HG03025 (cell line): ENCODE results near the gene ANXA11.
"Not testable (repeated sequence)": the region's sequence is repeated elsewhere in the genome, so short reads cannot be mapped to it uniquely, and the experiment has no call there.

ENCODE experiments used
- ATAC-seq: cut with Tn5 transposase; IDR thresholded peaks from one replicate; pipeline ENCODE4 v1.9.1; 2021; ENCODE audit warnings: mild to moderate bottlenecking, moderate library complexity; ENCODE audit not compliant: unreplicated experiment, low FRiP score

Gene ANXA11

DNA sequence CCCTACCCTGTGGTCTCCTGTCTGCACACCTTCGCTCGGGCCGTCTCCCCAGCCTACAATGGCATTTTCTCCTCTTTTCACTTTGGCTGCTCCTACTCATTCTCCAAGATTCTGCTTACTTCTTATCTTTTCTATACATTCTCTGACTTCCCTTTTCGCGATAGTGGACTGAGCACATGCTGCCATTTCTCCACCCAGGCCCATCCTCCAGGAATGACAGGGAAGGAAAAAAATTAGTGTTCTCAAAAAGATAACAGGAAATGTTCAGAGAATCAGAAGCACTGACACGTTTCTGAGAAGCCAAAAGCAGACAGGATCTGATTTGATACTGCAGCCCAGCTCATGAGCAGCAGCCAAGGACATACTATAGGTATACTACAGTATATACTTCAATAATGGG is 6.4 kb upstream of the ANXA11 start:
- no peak for ATAC-seq

DNA sequence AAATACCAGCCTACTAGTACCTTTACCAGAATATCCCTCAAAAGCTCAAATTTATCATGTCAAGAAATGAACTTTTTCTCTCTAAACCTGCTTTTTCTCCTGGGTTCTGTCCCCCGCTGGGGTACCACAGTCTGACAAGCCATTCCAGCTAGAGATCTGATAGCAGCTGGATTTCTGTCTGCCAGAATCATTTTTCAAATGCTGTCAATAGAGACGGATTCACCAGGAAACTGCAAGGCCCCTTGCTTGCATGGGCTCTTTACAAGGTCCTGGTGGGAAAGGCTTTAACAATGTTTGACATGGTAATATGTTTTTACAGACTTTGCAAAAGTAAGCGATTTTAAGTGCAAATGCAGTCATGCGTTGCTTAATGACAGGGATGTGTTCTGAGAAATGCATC is 4.9 kb upstream of the ANXA11 start:
- ATAC-seq = no peak

DNA sequence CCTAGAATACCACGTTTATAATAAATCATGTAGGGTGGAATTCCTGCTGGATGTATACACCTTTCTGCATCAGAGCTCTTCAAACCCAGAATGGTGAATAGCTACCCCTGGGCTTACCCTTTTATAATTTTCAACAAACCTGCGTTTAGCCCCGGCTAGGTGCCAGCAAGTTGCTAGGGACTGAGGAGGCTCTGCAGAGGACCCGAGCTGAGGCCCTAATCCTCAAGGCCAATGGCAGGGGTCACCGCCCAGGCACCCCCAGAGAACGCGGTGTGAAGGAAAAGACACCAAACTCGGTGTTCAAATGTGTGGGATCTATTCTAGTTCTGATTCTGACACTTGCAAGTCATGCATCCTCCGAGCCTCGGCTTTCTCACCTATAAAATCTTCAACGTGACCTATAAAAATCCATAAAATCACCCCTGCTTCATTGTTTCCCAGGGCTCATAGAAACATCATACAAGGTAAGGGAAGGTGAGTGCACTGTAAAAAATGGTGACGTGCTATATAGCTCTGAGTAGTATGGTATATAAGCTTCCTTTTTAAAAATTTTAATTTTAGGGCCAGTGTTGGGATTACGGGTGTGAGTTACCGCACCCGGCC is 2.5 kb upstream of the ANXA11 start:
- ATAC-seq = no peak

DNA sequence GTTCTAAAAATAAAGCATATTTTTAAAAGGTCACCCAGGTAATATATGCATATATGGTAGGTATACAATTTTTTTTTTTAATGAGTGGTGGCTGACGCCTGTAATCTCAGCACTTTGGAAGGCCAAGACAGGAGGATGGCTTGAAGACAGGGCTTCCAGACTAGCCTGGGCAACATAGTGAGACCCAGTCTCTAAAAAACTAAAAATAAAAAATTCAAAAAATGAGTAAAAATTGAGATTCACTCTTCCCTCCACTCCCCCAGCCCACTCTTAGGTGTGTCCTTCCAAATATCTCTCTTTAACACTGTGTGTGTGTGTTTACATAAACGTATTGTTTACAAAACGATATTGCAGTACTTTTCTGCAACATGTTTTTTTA is 929 bp upstream of the ANXA11 start:
- ATAC-seq = no peak

DNA sequence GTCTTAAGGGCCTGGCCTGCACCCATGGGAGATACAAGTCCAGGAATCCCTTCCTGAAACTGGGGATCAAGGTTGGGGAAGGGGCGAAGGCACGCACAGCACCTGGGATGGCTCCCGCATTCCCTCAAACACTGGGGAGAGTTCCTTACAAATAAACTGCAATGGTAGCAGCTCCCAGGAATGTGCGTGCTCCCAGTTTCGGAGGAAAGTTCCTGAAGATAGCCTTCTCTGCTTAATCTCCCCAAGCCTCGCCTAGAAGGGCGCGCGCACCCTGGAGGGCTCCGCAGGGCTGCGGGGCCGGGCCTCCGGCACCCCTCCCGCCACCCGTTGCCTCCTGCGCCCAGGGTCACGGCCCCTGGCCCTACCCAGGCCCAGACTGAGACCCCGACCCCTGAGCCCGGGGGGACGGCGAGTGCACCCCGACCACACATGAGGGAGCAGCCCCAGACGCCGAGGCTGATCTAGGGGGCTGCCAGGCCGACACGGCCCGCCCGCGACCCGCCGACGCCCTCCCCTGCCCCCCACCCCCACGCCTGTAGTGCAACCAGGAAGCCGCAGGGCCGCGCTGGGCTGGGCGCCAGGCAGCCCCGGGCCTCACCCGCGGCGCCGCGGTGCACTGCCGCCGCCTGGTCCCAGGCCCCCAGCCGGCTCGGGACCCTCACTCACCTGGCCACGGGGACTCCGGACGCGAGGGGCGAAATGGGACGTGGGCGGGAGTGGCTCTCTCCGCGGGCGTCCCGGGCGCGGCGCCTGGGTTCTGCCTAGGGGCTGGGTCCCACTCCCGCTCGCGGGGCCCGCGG is 460 bp downstream of the ANXA11 start:
- ATAC-seq = peak; percentile 33

DNA sequence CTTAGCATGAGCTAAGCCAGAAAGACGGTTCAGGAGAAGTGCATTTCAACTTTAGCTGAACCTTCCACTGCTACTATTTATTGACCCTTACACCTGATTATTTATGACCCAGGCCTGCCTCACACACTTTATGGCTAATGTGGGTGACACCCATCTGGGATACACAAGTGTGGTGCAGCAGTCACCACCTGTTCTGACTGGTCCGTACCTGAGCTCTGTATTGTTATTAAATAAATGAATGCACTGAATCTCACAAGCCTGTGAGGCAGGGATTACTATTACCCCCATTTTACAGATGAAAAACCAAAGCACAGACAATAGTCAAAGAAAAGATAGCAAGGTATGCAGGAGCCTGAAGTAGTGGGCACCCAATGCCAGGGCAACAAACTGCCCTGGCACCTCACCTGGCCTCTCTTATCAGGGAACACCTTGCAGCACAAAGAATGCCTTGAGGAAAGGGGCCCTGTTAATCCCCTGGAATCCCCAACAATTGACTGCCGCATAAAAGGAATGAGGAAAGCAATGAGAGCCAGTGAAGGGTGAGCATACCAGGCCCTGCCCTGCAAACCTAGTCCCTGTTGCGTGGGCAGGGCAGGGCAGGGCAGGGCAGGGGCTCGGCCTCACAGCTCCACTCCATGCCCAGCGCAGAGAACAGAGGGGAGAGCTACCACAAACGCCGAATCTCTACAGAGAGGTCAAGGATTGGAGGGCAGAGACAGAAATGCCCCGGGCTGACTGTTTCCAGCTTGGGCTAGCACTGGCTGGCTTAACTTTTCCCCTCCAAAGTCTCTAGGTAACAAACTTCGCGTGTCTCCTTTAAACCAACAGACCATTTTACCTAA is 1.3 kb downstream of the ANXA11 start:
- no peak for ATAC-seq

DNA sequence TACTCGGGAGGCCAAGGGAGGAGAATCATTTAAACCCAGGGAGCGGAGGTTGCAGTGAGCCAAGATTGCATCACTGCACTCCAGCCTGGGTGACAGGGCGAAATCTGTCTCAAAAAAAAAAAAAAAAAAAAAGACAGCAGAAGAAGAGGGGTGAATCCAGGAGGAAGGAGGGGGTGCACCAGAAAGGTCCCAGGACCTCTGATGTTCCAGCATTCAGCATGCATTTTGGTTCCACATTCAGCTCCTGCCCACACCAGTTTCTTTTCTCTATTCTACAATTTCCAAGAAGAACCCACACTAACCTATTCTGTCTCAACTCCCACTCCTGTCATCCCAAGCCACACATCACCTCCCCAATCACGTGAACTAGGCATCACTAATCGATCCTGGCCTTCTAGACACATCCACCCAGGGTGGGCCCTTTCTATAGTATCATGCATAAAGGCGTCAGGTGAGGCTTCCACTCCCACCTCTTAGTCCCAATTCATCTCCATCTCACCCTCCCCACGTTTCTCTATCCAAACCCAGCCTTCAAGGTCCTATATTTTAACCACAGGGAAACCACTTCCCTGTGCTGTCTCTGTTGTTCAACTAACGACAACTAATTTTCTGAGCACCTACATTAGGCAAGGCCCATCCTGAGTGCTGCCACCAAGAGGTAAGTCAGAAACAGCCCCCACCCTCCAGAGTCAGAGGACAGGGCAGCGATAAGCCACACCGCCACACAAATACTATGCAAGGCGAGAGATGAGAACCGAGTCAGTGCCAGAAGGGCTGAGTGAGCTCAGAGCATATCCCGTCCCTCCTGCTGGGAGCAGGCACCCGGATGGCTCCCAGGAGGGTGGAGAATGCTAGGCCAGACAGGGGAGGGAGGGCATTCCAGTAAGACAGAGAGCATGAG is 2.2 kb downstream of the ANXA11 start:
- ATAC-seq = peak; percentile 57

DNA sequence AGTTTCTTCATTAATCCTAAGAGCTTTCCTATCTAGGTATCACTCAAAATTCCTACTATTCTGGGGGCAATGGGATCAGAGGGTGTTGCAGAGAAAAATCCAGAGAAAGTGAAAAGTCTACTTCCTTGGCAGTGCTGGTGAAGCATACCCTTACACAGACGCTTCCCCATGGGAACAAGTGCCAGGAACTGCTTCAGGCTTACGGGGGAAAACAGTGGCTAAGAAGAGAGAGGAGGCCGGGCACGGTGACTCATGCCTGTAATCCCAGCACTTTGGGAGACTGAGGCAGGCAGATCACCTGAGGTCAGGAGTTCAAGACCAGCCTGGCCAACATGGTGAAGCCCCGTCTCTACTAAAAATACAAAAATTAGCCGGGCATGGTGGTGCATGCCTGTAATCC is 2.8 kb downstream of the ANXA11 start:
- ATAC-seq = not testable (repeated sequence)

DNA sequence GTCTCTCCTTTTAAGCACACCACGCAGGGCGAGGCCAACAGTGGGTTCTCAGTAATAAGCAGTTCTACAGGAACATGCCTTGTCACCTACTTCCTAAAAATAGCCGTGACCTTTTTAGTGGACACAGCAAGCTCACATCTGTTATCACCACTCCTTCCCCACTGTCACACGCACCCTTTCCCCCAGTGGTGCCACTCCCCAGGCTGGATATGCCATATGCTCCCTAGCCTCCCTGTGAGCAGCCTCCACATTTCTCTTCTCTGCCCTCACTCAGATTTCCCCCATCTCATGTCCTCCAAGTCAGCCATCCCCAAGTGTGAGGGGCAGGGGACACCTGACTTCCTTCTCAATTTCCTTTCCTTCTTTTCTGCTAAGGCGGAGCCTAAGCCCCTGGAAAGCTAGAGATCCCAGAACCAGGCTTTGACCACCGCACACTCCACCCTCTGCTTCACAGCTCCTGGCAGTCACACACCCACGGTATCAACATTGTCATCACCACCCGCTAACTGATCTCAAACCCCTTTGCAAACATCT is 3.7 kb downstream of the ANXA11 start:
- no peak for ATAC-seq

DNA sequence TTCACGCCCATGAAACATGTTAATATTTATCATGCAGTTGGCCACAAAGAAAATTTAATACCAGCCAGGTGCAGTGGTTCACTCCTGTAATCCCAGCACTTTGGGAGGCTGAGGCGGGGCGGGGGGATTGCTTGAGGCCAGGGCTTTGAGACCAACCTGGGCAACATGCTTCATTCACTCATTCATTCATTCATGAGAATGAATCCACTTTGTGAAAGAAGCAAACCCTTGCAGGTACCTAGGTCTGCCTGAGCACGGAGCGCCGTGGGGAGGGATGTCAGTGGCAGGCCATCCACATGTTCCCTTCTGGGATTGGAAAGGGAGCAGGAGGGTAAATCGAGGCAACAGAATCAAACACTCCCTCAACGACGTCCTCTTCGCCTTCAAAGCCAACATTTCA is 4.7 kb downstream of the ANXA11 start:
- no peak for ATAC-seq

DNA sequence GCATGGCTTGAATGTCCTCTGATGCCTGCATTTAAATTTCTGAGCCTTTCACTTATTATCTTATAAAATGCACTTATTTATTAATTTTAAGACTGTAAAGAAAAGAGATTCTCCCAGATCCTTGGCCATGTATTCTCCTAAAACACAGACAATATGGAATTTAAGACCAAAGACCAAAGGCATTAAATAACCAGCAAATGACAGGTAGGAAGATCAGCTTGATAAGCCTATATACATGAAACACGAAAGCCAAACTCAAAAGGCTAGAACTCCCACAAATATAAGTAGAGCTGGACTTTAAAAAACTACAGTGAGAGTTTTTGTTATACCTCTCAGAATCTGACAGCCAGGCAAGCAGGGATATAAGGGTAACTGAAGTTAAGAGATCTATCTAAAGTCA is 5.1 kb downstream of the ANXA11 start:
- no peak for ATAC-seq

DNA sequence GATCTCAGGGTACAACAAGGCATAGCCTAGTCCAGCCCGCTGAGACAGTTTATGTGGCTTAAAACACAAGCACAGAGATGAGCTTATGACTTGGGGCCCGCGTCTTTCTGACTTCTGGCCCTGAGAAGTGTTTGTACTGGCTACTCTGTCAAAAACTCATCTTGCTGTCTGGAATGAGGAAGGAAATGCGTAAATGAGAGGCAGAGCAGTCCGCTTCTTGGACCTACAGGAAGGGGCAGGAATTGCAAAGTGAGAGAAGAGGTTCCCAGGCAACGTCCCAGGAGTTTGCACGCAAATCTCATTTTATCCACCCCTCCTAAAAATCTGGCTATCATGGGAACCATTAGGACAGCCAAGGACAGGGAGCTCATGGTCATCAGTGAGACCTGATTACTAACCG is 5.5 kb downstream of the ANXA11 start:
- ATAC-seq = no peak

DNA sequence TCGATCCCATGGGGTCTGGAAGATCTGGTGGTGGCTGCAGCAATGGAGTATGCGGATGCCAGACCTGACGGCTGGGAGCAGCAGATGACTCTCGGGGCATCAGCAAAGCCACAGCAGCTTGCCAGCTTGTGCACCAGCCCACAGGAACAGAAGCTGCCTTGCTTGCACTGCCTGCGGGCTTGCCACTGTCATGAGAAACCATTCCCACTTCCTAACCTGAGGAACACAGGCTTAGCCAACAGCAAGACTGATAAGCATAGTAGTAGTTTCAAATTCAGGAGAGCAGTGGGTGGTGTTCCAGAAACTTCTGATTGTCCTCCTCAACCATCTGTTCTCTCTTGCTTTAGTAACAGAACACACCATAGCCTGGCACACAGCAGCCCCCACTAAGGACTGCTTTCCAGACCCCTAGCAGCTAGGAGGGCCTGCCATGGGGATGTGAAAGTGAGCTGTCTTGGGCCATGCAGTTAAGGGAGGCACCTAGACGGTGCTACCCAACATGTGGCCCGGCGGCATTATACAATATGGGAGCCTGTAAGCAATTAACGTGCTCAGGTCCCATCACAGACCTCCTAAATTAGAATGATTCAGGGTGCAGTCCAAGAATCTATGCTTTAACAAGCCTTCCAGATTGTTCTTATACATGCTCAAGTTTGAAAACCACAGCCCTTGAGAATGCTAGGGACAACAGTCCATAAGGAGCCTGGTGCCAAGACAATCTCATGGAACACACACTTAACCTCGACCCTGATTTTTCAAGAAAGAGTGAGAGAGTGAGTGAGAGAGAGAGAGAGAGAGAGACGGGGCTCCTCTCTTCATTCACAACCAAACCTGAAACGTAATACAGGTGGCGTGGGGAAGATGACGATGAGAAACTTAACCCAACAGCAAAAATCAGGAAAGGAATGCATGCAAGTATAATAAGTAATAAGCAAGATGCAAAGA is 7.1 kb downstream of the ANXA11 start:
- no peak for ATAC-seq

DNA sequence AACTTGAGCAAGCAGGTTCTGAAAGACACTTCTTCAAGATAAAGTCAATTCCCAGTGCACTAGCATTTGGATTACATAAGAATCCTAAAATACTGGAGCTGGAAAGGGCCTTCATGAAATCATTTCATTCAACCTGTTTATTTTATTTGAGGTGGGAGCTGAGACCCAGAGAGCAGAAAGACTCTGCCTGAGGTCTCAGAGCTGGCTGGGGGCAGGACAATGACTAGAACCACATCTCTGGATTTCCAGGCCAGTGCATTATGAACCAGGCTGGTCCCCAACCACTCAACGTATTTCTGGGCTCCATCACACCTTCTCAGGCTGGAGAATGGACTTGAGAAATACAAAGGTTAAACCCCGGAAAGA is 8.4 kb downstream of the ANXA11 start:
- ATAC-seq = no peak

DNA sequence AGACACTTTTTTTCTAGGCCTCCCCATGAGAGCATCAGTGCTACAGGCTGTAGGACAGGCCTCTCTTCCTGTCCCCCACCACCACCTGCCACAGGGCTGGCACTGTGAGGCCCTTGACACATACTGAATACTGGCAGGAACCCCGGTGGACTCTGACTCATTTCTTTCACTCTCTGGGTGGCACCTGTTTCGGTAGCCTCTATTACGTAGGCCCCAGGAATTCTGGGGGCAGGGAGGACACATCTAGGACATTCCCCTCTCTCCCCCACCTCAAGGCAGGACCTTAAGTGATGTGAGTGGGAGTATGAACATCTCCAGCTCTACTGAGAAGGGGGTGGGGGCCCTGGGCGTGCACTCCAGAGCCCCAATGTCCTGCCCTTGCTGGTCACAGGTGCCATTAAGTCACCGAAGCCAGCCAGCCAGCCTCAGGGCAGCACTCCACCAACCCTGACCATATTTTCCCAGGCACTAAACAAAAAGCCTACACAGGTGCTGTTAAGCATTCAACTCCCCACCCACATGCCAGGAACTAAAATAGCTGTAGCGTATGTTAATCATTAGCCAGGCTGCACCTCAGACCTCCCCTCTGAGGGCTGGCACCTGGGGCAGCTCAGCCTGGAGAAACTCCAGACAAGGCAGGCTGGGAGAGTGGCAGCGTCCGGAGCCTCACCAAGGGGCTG is 8.9 kb downstream of the ANXA11 start:
- ATAC-seq = peak; percentile 65

DNA sequence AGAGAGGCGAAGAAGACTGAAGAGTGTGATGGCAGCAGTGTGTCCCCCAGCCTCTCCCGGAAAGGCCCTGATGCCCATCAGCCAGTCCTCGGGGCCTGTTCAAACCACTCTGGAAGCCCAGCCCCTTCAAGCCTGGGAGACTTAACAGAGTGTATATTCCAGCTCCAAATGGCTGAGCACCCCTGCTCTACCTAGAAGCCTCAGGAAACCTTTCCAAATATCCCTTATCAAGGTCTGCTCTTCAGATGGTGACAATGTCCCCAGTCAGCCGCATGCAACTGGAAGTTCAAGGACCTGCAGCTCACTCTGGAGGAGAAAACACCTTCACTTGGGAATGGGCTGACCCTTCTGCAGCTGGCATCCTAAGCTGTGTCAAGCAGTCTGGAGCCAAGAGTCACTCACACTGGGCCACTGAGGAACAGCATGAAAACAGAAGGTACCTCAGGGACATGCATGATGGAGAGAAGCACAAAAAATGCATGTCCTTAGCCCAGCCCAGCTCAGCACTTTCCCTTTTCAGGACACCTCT is 10.2 kb downstream of the ANXA11 start:
- ATAC-seq = no peak

DNA sequence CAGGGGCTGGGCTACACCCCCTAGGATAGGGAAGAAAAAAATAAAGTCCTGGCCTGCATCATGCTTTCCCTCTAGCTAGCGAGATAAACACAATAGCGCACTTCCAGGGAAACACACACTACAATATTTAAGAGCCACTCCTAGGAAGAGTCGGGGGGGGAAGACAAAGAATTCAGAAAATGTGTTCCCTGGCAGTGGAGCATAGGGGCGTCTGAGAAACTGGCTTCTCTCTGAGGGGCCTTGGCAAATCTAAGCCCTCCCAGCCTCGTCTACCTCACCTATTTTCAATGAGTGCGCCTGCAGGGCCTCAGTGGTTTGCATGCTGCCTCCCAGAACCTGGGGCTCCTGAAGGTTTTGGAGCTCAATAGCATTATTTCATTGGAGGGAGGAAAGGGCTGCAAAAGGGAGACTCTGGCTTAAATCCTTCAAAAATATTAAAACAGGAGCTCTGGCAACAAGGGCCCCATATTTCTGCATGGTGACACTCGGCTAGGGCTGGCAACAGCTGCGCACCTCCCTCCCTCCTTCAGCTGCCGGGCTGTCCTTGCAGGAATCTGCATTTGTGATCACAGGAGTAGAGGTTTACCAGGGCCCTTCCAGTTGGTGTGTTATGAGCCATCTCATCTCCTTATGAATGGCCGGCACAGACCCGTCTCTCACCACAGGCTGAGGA is 10.8 kb downstream of the ANXA11 start:
- ATAC-seq = no peak

DNA sequence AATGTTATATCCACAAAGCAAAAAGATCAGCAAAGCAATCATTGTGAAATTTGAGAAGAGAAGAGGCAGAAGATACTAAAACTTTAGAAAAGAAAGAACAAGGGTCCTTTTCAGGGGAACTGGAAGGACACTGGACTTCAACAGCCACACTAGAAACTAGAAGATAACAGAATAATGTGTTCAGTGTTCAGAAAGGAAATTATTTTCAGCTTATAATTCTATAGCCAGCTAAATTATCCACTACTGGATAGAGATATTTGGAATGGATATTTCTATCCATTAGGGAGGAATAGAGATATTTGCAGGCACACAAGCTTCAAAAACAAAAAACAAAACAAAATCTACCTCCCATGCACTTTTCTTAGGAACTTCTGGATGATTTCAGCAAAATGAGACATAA is 12.8 kb downstream of the ANXA11 start:
- ATAC-seq = no peak
